Common myeloid progenitor, CD34-positive (primary cell): ENCODE data around the gene MAP3K13.

Experiments
- CTCF ChIA-PET: fragments of 350-600 bp; sonication (Branson Sonifier 250); formaldehyde crosslinking; loops from one replicate; lab custom pipeline; 2021; ENCODE audit warnings: antibody characterized with exemption; lab: Charles Lee
- POLR2A ChIA-PET: fragments of 350-600 bp; sonication (Branson Sonifier 250); formaldehyde crosslinking; loops from one replicate; lab custom pipeline; 2021; ENCODE audit warnings: antibody characterized with exemption; lab: Charles Lee
- DNase-seq, 3 donors: peaks; one replicate each; pipeline versions ENCODE4 v3.0.0 to v3.0.0-alpha.2; 2013
- H3K27ac ChIP-seq, 2 experiments: 1 replicate in 1 of 2; 2 replicates in 1 of 2; pipeline ENCODE4 v1.7.0; 2013; ENCODE audit warnings: inconsistent platforms in 2 of 2, low read length in 2 of 2, mild to moderate bottlenecking in 2 of 2, low read depth in 1 of 2, moderate library complexity in 1 of 2; ENCODE audit not compliant: severe bottlenecking in 2 of 2, insufficient read depth in 1 of 2, poor library complexity in 1 of 2
- H3K27me3 ChIP-seq, 5 experiments: replicated peaks in 2 of 5; 1 replicate in 3 of 5; 2 replicates in 2 of 5; pipeline versions ENCODE4 v1.6.1 to v1.7.0; 2013; ENCODE audit warnings: low read length in 4 of 5, mild to moderate bottlenecking in 2 of 5, moderate library complexity in 2 of 5, inconsistent platforms in 1 of 5; ENCODE audit not compliant: insufficient read depth in 5 of 5, control insufficient read depth in 4 of 5
- H3K36me3 ChIP-seq, 4 experiments: 1 replicate in 2 of 4; 2 replicates in 2 of 4; pipeline versions ENCODE4 v1.6.1 to v1.7.0; 2013; ENCODE audit warnings: low read length in 3 of 4, control low read depth in 1 of 4, mild to moderate bottlenecking in 1 of 4; ENCODE audit not compliant: control insufficient read depth in 4 of 4, insufficient read depth in 4 of 4
- H3K4me1 ChIP-seq, 4 experiments: 1 replicate in 3 of 4; 2 replicates in 1 of 4; pipeline versions ENCODE4 v1.6.1 to v1.7.1; 2013; ENCODE audit warnings: low read length in 3 of 4, mild to moderate bottlenecking in 3 of 4, control low read depth in 1 of 4, inconsistent platforms in 1 of 4, moderate library complexity in 1 of 4; ENCODE audit not compliant: control insufficient read depth in 4 of 4, insufficient read depth in 4 of 4; ENCODE audit errors: control extremely low read depth in 1 of 4
- H3K4me3 ChIP-seq, 7 experiments: 1 replicate in 4 of 7; 2 replicates in 3 of 7; pipeline versions ENCODE4 v1.5.1 to v1.7.0; 2013; ENCODE audit warnings: mild to moderate bottlenecking in 7 of 7, low read length in 6 of 7, moderate library complexity in 6 of 7, inconsistent platforms in 2 of 7, low read depth in 2 of 7, control low read depth in 1 of 7; ENCODE audit not compliant: insufficient read depth in 4 of 7, control insufficient read depth in 1 of 7; ENCODE audit errors: extremely low read depth in 1 of 7
- H3K9me3 ChIP-seq, 5 experiments: 1 replicate in 4 of 5; 2 replicates in 1 of 5; pipeline versions ENCODE4 v1.6.1 to v1.7.1; 2013; ENCODE audit warnings: low read length in 4 of 5, mild to moderate bottlenecking in 2 of 5, inconsistent platforms in 1 of 5, low read depth in 1 of 5, moderate library complexity in 1 of 5; ENCODE audit not compliant: control insufficient read depth in 4 of 5, insufficient read depth in 2 of 5; ENCODE audit errors: control extremely low read depth in 1 of 5
- WGBS: methylation state at CpG from one replicate; pipeline ENCODE4 v1.1.5; 2013; ENCODE audit not compliant: insufficient coverage; 5-methylcytosine and 5-hydroxymethylcytosine counted together

The MAP3K13 gene

GRCh38 chr3:185330644-185331043, 32.3 kb upstream of the MAP3K13 start:
- no peak overlapping the region for H3K27ac ChIP-seq
- H3K4me3 ChIP-seq = no peak overlapping the region

GRCh38 chr3:185332026-185332735, 30.8 kb upstream of the MAP3K13 start:
- H3K4me3 ChIP-seq = peak overlapping the region in 1 of 7 experiments; percentile 50
- H3K27ac ChIP-seq = no peak overlapping the region

More at GRCh38 chr3:185330644-185331043, 32.3 kb upstream of the MAP3K13 start:
- CTCF ChIA-PET = interaction anchor here (0.7 to 1.9 kb wide), 2 partner anchors 9 to 22 kb away, joined by 3 to 5 read pairs; no protein-coding TSS in a partner anchor
- H3K9me3 ChIP-seq = no peaks in the 10 kb centered on the region
- peaks cover 0 to 15% (median 6%) of the 10 kb centered on the region in 4 experiments for H3K4me1 ChIP-seq
- DNase-seq = no peak
- POLR2A ChIA-PET = interaction anchor here (0.5 kb wide), 1 partner anchor 42 kb away, joined by 3 read pairs; no protein-coding TSS in a partner anchor
- H3K36me3 ChIP-seq = no peaks in the 10 kb centered on the region
- H3K27me3 ChIP-seq = no peaks in the 10 kb centered on the region
- WGBS = 96% methylated on average over 2 of the region's 3 CpGs

GRCh38 chr3:185335799-185336198, 27.1 kb upstream of the MAP3K13 start:
- no peak overlapping the region for H3K4me3 ChIP-seq
- ChIA-PET CTCF (interaction anchor here (0.6 to 0.7 kb wide), 2 partner anchors 14 to 141 kb away, joined by 3 read pairs; no protein-coding TSS in a partner anchor), POLR2A (no interaction called here)
- no peak for DNase-seq
- no peak overlapping the region for H3K27ac ChIP-seq
- H3K27me3 ChIP-seq = no peaks in the 10 kb centered on the region
- peaks cover 0 to 8% (median 6%) of the 10 kb centered on the region in 4 experiments for H3K4me1 ChIP-seq
- no peaks in the 10 kb centered on the region for H3K36me3 ChIP-seq
- H3K9me3 ChIP-seq = no peaks in the 10 kb centered on the region

More at GRCh38 chr3:185332026-185332735, 30.8 kb upstream of the MAP3K13 start:
- H3K27me3 ChIP-seq = no peaks in the 10 kb centered on the region
- DNase-seq = peak; percentile 42 to 82 (median 74)
- no peaks in the 10 kb centered on the region for H3K36me3 ChIP-seq
- no peaks in the 10 kb centered on the region for H3K9me3 ChIP-seq
- ChIA-PET CTCF (interaction anchor here (1.9 kb wide), 1 partner anchor 24 kb away, joined by 5 read pairs; no protein-coding TSS in a partner anchor), POLR2A (no interaction called here)
- peaks cover 0 to 15% (median 6%) of the 10 kb centered on the region in 4 experiments for H3K4me1 ChIP-seq
- no CpG with 5 or more reads among the region's 3 CpGs for WGBS

GRCh38 chr3:185337231-185337816, 25.6 kb upstream of the MAP3K13 start:
- no CpG with 5 or more reads among the region's 5 CpGs for WGBS
- H3K4me3 ChIP-seq = no peak overlapping the region
- ChIA-PET POLR2A (no interaction called here), CTCF (interaction anchor here (0.9 kb wide), 1 partner anchor 21 kb away, joined by 3 read pairs; no protein-coding TSS in a partner anchor)
- no peak for DNase-seq
- H3K4me1 ChIP-seq = peaks cover 0 to 4% (median 2%) of the 10 kb centered on the region in 4 experiments
- no peak overlapping the region for H3K27ac ChIP-seq
- no peaks in the 10 kb centered on the region for H3K36me3 ChIP-seq
- no peaks in the 10 kb centered on the region for H3K9me3 ChIP-seq
- no peaks in the 10 kb centered on the region for H3K27me3 ChIP-seq

GRCh38 chr3:185339945-185340344, 23.0 kb upstream of the MAP3K13 start:
- H3K27me3 ChIP-seq = no peaks in the 10 kb centered on the region
- H3K27ac ChIP-seq = no peak overlapping the region
- 100% methylated on average over 1 of the region's 2 CpGs for WGBS
- H3K4me1 ChIP-seq = peaks cover 3 to 8% (median 6%) of the 10 kb centered on the region in 4 experiments
- no peaks in the 10 kb centered on the region for H3K36me3 ChIP-seq
- ChIA-PET POLR2A (no interaction called here), CTCF (interaction anchor here (0.6 kb wide), 1 partner anchor 9 kb away, joined by 3 read pairs; no protein-coding TSS in a partner anchor)
- no peak overlapping the region for H3K4me3 ChIP-seq
- H3K9me3 ChIP-seq = no peaks in the 10 kb centered on the region
- no peak for DNase-seq

- no peaks in the 10 kb centered on the region for H3K36me3 ChIP-seq
- ChIA-PET POLR2A (no interaction called here), CTCF (no interaction called here)
- H3K27ac ChIP-seq = no peak overlapping the region
- no peak for DNase-seq
- H3K9me3 ChIP-seq = no peaks in the 10 kb centered on the region
- no peak overlapping the region for H3K4me3 ChIP-seq
- H3K4me1 ChIP-seq = peaks cover 3 to 8% (median 6%) of the 10 kb centered on the region in 4 experiments
- no peaks in the 10 kb centered on the region for H3K27me3 ChIP-seq
- WGBS = 100% methylated on average over 1 of the region's 2 CpGs
Measured at GRCh38 chr3:185340751-185341150, 22.2 kb upstream of the MAP3K13 start.
